ENCODE data around the gene PRKCE.

DNA sequence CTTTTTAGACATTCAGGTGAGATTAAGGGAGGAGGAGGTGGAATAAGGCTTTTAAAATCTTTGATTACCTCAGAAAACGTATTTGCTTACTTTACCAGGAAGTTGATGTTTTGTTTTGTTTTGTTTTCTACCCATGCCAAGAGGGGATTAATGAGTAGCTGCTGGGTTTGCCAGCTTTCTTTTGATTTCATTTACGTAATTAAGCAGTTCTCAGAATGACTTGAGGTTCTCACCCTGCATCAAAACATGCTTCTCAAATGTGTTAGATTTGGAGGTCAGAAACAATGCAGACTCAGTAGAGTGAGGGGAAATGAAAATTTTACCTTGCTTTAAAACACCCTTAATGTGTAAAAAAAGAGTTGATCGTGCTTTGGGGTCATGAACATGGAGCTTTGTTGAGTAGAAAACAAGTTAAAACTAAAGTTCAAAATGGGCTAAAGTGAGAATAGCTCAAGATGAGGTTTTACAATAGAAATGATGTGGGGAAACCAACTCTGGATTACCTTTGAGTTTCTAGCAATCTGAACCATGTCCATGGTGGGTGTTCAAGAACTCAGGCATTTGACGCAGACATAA lies 428.6 kb downstream of the PRKCE start:
- TF ChIP-seq CTCF (IDR thresholded peaks at IDR 0.05) = no peak
- no peak for TF ChIP-seq POLR2A (IDR thresholded peaks at IDR 0.05)
